Esophagus squamous epithelium (tissue), 4 donors: ENCODE data around the gene CYLD.

ENCODE experiments used
- POLR2A ChIP-seq, 4 donors: fragments of 450-650 bp; IDR thresholded peaks; one replicate each; pipeline ENCODE4 v1.6.1; 2017; ENCODE audit warnings: antibody characterized with exemption in 4 of 4, mild to moderate bottlenecking in 4 of 4, moderate library complexity in 3 of 4
- TF ChIP-seq, protein P1 (sequence below), 6 experiments: fragments of 450-650 bp in 4 of 6; fragments of 200-600 bp in 2 of 6; sonication (generic) in 2 of 6; IDR thresholded peaks; one replicate each; pipeline ENCODE4 v1.5.1; 2016 to 2019; ENCODE audit warnings: antibody characterized with exemption in 6 of 6, mild to moderate bottlenecking in 4 of 6, moderate library complexity in 4 of 6

- TF ChIP-seq POLR2A (IDR thresholded peaks at IDR 0.05) = no peak
- TF ChIP-seq, protein P1, sequence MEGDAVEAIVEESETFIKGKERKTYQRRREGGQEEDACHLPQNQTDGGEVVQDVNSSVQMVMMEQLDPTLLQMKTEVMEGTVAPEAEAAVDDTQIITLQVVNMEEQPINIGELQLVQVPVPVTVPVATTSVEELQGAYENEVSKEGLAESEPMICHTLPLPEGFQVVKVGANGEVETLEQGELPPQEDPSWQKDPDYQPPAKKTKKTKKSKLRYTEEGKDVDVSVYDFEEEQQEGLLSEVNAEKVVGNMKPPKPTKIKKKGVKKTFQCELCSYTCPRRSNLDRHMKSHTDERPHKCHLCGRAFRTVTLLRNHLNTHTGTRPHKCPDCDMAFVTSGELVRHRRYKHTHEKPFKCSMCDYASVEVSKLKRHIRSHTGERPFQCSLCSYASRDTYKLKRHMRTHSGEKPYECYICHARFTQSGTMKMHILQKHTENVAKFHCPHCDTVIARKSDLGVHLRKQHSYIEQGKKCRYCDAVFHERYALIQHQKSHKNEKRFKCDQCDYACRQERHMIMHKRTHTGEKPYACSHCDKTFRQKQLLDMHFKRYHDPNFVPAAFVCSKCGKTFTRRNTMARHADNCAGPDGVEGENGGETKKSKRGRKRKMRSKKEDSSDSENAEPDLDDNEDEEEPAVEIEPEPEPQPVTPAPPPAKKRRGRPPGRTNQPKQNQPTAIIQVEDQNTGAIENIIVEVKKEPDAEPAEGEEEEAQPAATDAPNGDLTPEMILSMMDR (IDR thresholded peaks at IDR 0.05) = no peak
These were observed 10.8 kb downstream of the CYLD start for GRCh38 chr16:50752471-50753235.
